Ishikawa (cell line): ENCODE measurements around the gene CRELD2.
A peak's percentile ranks its signal among the peaks of the same experiment; 100 is the strongest.

Experiments
- CEBPB ChIP-seq: IDR thresholded peaks from 2 replicates; pipeline ENCODE4 v1.6.1; 2012
- EGR1 ChIP-seq: IDR thresholded peaks from 2 replicates; pipeline ENCODE4 v1.6.1; 2012
- EP300 ChIP-seq: IDR thresholded peaks from 2 replicates; pipeline ENCODE4 v1.6.1; 2012; ENCODE audit warnings: borderline replicate concordance
- FOXM1 ChIP-seq: IDR thresholded peaks from 2 replicates; pipeline ENCODE4 v1.6.1; 2012; ENCODE audit warnings: low read depth, borderline replicate concordance
- MAX ChIP-seq: IDR thresholded peaks from 2 replicates; pipeline ENCODE4 v1.6.1; 2012
- NFIC ChIP-seq: IDR thresholded peaks from 2 replicates; pipeline ENCODE4 v1.6.1; 2012
- RAD21 ChIP-seq: IDR thresholded peaks from 2 replicates; pipeline ENCODE4 v1.6.1; 2012; ENCODE audit warnings: low read depth
- TAF1 ChIP-seq: IDR thresholded peaks from 2 replicates; pipeline ENCODE4 v1.6.1; 2012; ENCODE audit warnings: low read depth, mild to moderate bottlenecking
- TCF12 ChIP-seq: IDR thresholded peaks from 2 replicates; pipeline ENCODE4 v1.6.1; 2012; ENCODE audit warnings: low read depth
- TEAD4 ChIP-seq: IDR thresholded peaks from 2 replicates; pipeline ENCODE4 v1.6.1; 2012
- USF1 ChIP-seq: IDR thresholded peaks from 2 replicates; pipeline ENCODE4 v1.6.1; 2012
- YY1 ChIP-seq: IDR thresholded peaks from 2 replicates; pipeline ENCODE4 v1.6.1; 2012; ENCODE audit warnings: low read depth
- ZBTB7A ChIP-seq: IDR thresholded peaks from 2 replicates; pipeline ENCODE4 v1.6.1; 2012; ENCODE audit warnings: low read depth
- TF ChIP-seq, protein P1 (sequence below): IDR thresholded peaks from 2 replicates; pipeline ENCODE4 v1.6.1; 2012; ENCODE audit warnings: low read depth, mild to moderate bottlenecking

DNA sequence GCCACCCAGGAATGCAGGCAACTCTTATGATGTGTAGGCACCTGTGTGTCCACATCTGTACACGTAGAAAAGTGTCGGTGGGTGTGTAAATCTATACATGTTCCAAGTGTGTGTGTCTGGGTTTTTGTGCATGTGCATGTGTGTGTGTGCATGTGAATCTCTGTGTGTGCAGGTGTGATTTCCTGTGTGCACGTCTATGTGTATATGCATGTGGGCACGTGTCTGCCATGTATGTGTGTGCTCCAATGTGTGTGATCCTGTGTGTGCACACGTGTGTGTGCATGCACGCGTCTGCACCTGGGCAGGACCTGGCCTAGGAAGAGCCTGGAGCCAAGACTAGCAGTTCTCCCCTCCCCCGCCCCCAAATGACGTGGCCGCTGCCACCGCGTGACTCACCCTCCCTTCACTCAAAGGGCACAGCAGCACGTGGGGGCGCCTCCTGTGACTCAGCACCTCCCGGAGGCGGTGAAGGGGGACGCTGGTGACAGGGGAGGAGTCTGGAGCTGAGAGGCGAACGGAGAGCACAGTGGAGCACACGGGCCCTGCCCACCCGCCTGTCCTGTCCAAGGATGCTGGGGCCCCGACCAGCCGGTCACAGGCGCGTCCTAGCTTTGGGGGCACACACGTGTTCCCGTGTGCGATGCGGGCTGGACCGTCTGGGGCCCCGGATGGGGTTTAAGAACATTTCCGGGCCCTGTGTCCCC lies 52.2 kb downstream of the CRELD2 start:
- TF ChIP-seq, protein P1, sequence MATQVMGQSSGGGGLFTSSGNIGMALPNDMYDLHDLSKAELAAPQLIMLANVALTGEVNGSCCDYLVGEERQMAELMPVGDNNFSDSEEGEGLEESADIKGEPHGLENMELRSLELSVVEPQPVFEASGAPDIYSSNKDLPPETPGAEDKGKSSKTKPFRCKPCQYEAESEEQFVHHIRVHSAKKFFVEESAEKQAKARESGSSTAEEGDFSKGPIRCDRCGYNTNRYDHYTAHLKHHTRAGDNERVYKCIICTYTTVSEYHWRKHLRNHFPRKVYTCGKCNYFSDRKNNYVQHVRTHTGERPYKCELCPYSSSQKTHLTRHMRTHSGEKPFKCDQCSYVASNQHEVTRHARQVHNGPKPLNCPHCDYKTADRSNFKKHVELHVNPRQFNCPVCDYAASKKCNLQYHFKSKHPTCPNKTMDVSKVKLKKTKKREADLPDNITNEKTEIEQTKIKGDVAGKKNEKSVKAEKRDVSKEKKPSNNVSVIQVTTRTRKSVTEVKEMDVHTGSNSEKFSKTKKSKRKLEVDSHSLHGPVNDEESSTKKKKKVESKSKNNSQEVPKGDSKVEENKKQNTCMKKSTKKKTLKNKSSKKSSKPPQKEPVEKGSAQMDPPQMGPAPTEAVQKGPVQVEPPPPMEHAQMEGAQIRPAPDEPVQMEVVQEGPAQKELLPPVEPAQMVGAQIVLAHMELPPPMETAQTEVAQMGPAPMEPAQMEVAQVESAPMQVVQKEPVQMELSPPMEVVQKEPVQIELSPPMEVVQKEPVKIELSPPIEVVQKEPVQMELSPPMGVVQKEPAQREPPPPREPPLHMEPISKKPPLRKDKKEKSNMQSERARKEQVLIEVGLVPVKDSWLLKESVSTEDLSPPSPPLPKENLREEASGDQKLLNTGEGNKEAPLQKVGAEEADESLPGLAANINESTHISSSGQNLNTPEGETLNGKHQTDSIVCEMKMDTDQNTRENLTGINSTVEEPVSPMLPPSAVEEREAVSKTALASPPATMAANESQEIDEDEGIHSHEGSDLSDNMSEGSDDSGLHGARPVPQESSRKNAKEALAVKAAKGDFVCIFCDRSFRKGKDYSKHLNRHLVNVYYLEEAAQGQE = no peak
- peak; percentile 96 for TF ChIP-seq USF1
- peak; percentile 50; the same call in 1 of the 2 replicates for TF ChIP-seq EGR1
- no peak for TF ChIP-seq FOXM1
- peak; percentile 66 for TF ChIP-seq NFIC
- peak; percentile 72; the same call in 1 of the 2 replicates for TF ChIP-seq EP300
- TF ChIP-seq RAD21 = no peak; the same call in 1 of the 2 replicates
- TF ChIP-seq TCF12 = peak; percentile 83
- TF ChIP-seq TEAD4 = peak; percentile 36; the same call in 1 of the 2 replicates
- no peak for TF ChIP-seq TAF1
- no peak for TF ChIP-seq YY1
- peak; percentile 99 for TF ChIP-seq MAX
- no peak for TF ChIP-seq ZBTB7A
- no peak for TF ChIP-seq CEBPB
